Measurements from ENCODE around the gene PLAU. TPM values are rescaled to one million over a fixed set of nuclear protein-coding genes. Genes with fewer than 3 reads are reported as not detected.

Gene PLAU
- total and polyA plus RNA-seq, 2 donors (not counting 3 experiments of a cell fraction or from before 2014, with no cell fraction given), result 23.6 to 34.9 TPM

GRCh38 chr10:73965890-73966768 lies 55.2 kb downstream of the PLAU start:
- TSS peak; percentile 79 for BruUV-seq (replicated peaks)
- FAIRE-seq, result peak; percentile 77
- Histone ChIP-seq H3K27me3 (ENCODE audit: control insufficient read depth in 2 of 2, insufficient read depth in 2 of 2, low read length in 2 of 2) (no peaks in the 10 kb centered on the region), H3K4me2 (ENCODE audit: insufficient read depth, low read length) (peak overlapping the region; percentile 62), H3K9me3 (replicated peaks; ENCODE audit: control insufficient read depth, insufficient read depth, low read length) (no peaks in the 10 kb centered on the region), H3K4me3 (replicated peaks in 1 of 3; ENCODE audit: insufficient read depth in 1 of 3, low read depth in 1 of 3, low read length in 3 of 3) (peak overlapping the region in 1 of 3 experiments; percentile 7), H3K4me1 (ENCODE audit: control insufficient read depth, extremely low read depth, insufficient read depth, low read length) (peaks cover 30% of the 10 kb centered on the region), H3K9me1 (replicated peaks; ENCODE audit: control insufficient read depth, extremely low read depth, insufficient read depth, low read length) (no peaks in the 10 kb centered on the region), H3K79me2 (ENCODE audit: control insufficient read depth, insufficient read depth, low read length) (no peaks in the 10 kb centered on the region), H3K36me3 (ENCODE audit: control insufficient read depth in 2 of 2, extremely low read depth in 1 of 2, insufficient read depth in 2 of 2, low read length in 2 of 2) (no peaks in the 10 kb centered on the region), H4K20me1 (replicated peaks; ENCODE audit: control insufficient read depth, extremely low read depth, insufficient read depth, low read length) (no peaks in the 10 kb centered on the region), H2AFZ (ENCODE audit: low read depth, low read length) (peak overlapping the region; percentile 68), H3K27ac (ENCODE audit: insufficient read depth, low read depth, low read length) (peak overlapping the region; percentile 73), H3K9ac (replicated peaks; ENCODE audit: extremely low read depth, insufficient read depth, low read length) (peak overlapping the region; percentile 62)
- POLR2A ChIA-PET, result interaction anchor here (0.6 to 1.9 kb wide), 5 partner anchors 10 to 79 kb away, joined by 3 to 22 read pairs (median 4); partner anchors contain the start of gene VCL
- intact Hi-C loops (cut with micrococcal nuclease), result loop anchor here (1.0 to 2.0 kb wide), 3 partner anchors 26 to 59 kb away; no protein-coding TSS in a partner anchor
- dilution Hi-C loops (cut with MboI; ENCODE audit: extremely low pct_ligation_motif_present, low sequenced_read_pairs), result no loop called here
- DNase-seq (ENCODE audit: low read depth, low spot score), result peak; percentile 94
- peak; percentile 60 for TF ChIP-seq POLR2AphosphoS5 (IDR thresholded peaks at IDR 0.05; ENCODE audit: insufficient read depth, low read depth, low read length)
- TF ChIP-seq EZH2 (IDR thresholded peaks at IDR 0.05; ENCODE audit: borderline replicate concordance, low read depth, low read length, severe bottlenecking), result no peak
- no peak for TF ChIP-seq CTCF (IDR thresholded peaks at IDR 0.05; ENCODE audit: extremely low read depth in 1 of 2, insufficient read depth in 1 of 2, low read depth in 1 of 2, low read length in 2 of 2)
- peak; percentile 92 for TF ChIP-seq FOS (IDR thresholded peaks at IDR 0.05; ENCODE audit: borderline replicate concordance, insufficient read depth, low read length)
- no peak for TF ChIP-seq POLR2A (IDR thresholded peaks at IDR 0.05; ENCODE audit: low read depth, low read length)
- TF ChIP-seq, protein P1, sequence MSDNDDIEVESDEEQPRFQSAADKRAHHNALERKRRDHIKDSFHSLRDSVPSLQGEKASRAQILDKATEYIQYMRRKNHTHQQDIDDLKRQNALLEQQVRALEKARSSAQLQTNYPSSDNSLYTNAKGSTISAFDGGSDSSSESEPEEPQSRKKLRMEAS (IDR thresholded peaks at IDR 0.05; ENCODE audit: insufficient read depth, insufficient read length), result peak; percentile 20
- TF ChIP-seq GATA2 (IDR thresholded peaks at IDR 0.05; ENCODE audit: insufficient read depth, insufficient read length, low read depth, low read length), result peak; percentile 27
- TF ChIP-seq MYC (IDR thresholded peaks at IDR 0.05; ENCODE audit: low read depth, low read length), result no peak
- peak; percentile 81 for TF ChIP-seq JUN (IDR thresholded peaks at IDR 0.05; ENCODE audit: borderline replicate concordance, insufficient read depth, insufficient read length, low read depth)
- CTCF ChIA-PET, result interaction anchor here (1.0 to 4.9 kb wide), 13 partner anchors 9 to 115 kb away, joined by 3 to 32 read pairs (median 4); partner anchors contain the start of gene VCL
